Liver (tissue), 9 donors: ENCODE results near the gene MRPS18B. TPM values are rescaled to one million over a fixed set of nuclear protein-coding genes. Genes with fewer than 3 reads are reported as not detected.

Experiments used
- DNase-seq: peaks from one replicate; pipeline ENCODE4 v3.0.0-alpha.2; 2017; ENCODE audit warnings: low spot score
- H3K27ac ChIP-seq, 2 donors: one replicate each; pipeline ENCODE4 v1.7.0; 2013; ENCODE audit warnings: inconsistent platforms in 2 of 2, low read length in 2 of 2, control low read depth in 1 of 2, low read depth in 1 of 2, mild to moderate bottlenecking in 1 of 2
- H3K27me3 ChIP-seq, 4 donors: one replicate each; pipeline versions ENCODE4 v1.6.1 to v1.7.0; 2013; ENCODE audit warnings: low read length in 3 of 4, inconsistent platforms in 1 of 4, mild to moderate bottlenecking in 1 of 4, moderate library complexity in 1 of 4; ENCODE audit not compliant: control insufficient read depth in 4 of 4, insufficient read depth in 4 of 4
- H3K36me3 ChIP-seq, 4 donors: one replicate each; pipeline versions ENCODE4 v1.6.1 to v1.7.0; 2013; ENCODE audit warnings: low read length in 3 of 4, mild to moderate bottlenecking in 3 of 4, low read depth in 1 of 4, moderate library complexity in 1 of 4; ENCODE audit not compliant: control insufficient read depth in 4 of 4, insufficient read depth in 3 of 4
- H3K4me1 ChIP-seq, 4 donors: one replicate each; pipeline versions ENCODE4 v1.6.1 to v1.7.0; 2013; ENCODE audit warnings: low read length in 3 of 4, mild to moderate bottlenecking in 3 of 4, moderate library complexity in 1 of 4; ENCODE audit not compliant: control insufficient read depth in 4 of 4, insufficient read depth in 4 of 4
- H3K4me3 ChIP-seq, 3 donors: one replicate each; pipeline versions ENCODE4 v1.6.1 to v1.7.0; 2013; ENCODE audit warnings: low read length in 3 of 3, control low read depth in 1 of 3, low read depth in 1 of 3, mild to moderate bottlenecking in 1 of 3
- H3K9ac ChIP-seq, 2 donors: one replicate each; pipeline ENCODE4 v1.7.0; 2013; ENCODE audit warnings: low read length in 2 of 2, mild to moderate bottlenecking in 2 of 2, moderate library complexity in 2 of 2, control low read depth in 1 of 2, low read depth in 1 of 2
- H3K9me3 ChIP-seq, 4 donors: one replicate each; pipeline versions ENCODE4 v1.6.1 to v1.7.0; 2013; ENCODE audit warnings: low read length in 3 of 4; ENCODE audit not compliant: control insufficient read depth in 4 of 4
- ATF3 ChIP-seq: IDR thresholded peaks from 2 replicates; pipeline ENCODE4 v1.6.1; 2016; ENCODE audit warnings: antibody characterized with exemption
- EGR1 ChIP-seq, 2 donors: IDR thresholded peaks; 2 replicates each; pipeline ENCODE4 v1.6.1; 2016 to 2018; ENCODE audit warnings: antibody characterized with exemption in 2 of 2, low read depth in 2 of 2
- FOXA1 ChIP-seq: IDR thresholded peaks from 2 replicates; pipeline ENCODE4 v1.6.1; 2016; ENCODE audit warnings: antibody characterized with exemption
- FOXA2 ChIP-seq: IDR thresholded peaks from 2 replicates; pipeline ENCODE4 v1.6.1; 2016; ENCODE audit warnings: antibody characterized with exemption
- GABPA ChIP-seq, 2 donors: IDR thresholded peaks in 1 of 2; conservative IDR thresholded peaks in 1 of 2; 2 replicates each; pipeline ENCODE4 v1.6.1; 2016; ENCODE audit warnings: antibody characterized with exemption in 2 of 2, mild to moderate bottlenecking in 1 of 2, moderate library complexity in 1 of 2
- HNF4A ChIP-seq, 2 donors: conservative IDR thresholded peaks; 2 replicates each; pipeline ENCODE4 v1.6.1; 2016; ENCODE audit warnings: antibody characterized with exemption in 2 of 2, mild to moderate bottlenecking in 2 of 2
- HNF4G ChIP-seq: IDR thresholded peaks from 2 replicates; pipeline ENCODE4 v1.6.1; 2016; ENCODE audit warnings: antibody characterized with exemption
- JUND ChIP-seq, 2 donors: IDR thresholded peaks; 2 replicates each; pipeline ENCODE4 v1.6.1; 2016; ENCODE audit warnings: antibody characterized with exemption in 2 of 2
- MAX ChIP-seq: IDR thresholded peaks from 2 replicates; pipeline ENCODE4 v1.6.1; 2016; ENCODE audit warnings: antibody characterized with exemption
- NR2F2 ChIP-seq: IDR thresholded peaks from 2 replicates; pipeline ENCODE4 v1.6.1; 2016; ENCODE audit warnings: antibody characterized with exemption
- RAD21 ChIP-seq, 2 donors: IDR thresholded peaks; 2 replicates each; pipeline ENCODE4 v1.6.1; 2016; ENCODE audit warnings: antibody characterized with exemption in 2 of 2, mild to moderate bottlenecking in 2 of 2
- RXRA ChIP-seq, 2 donors: IDR thresholded peaks; 2 replicates each; pipeline ENCODE4 v1.6.1; 2017 to 2018; ENCODE audit warnings: antibody characterized with exemption in 2 of 2, mild to moderate bottlenecking in 1 of 2
- SP1 ChIP-seq: IDR thresholded peaks from 2 replicates; pipeline ENCODE4 v1.6.1; 2018; ENCODE audit warnings: antibody characterized with exemption, mild to moderate bottlenecking
- TAF1 ChIP-seq: conservative IDR thresholded peaks from 2 replicates; pipeline ENCODE4 v1.6.1; 2016; ENCODE audit warnings: antibody characterized with exemption, mild to moderate bottlenecking
- YY1 ChIP-seq: IDR thresholded peaks from 2 replicates; pipeline ENCODE4 v1.6.1; 2016; ENCODE audit warnings: antibody characterized with exemption, mild to moderate bottlenecking
- WGBS: extraction: QIAGEN DNeasy Blood & Tissue Kit; methylation state at CpG from one replicate; pipeline ENCODE4 v1.1.7; 2013; 5-methylcytosine and 5-hydroxymethylcytosine counted together
- polyA plus RNA-seq, 2 donors: library from polyadenylated mRNA; stranded (reverse) in 1 of 2; unstranded in 1 of 2; fragments of 200-250 nt in 1 of 2; fragments of >200 nt in 1 of 2; fragmentation: Nextera tagmentation in 1 of 2; extraction: Ambion mirVana in 1 of 2; gene quantifications; one replicate each; pipeline versions ENCODE4 v1.2.1 to v1.2.3, GENCODE V29; 2013 to 2015
- total RNA-seq, 2 donors: library from RNA; depleted of rRNA; stranded (reverse); fragments of >200 nt; gene quantifications; one replicate each; pipeline ENCODE4 v1.2.3, GENCODE V29; 2014
- TF ChIP-seq, protein P1 (sequence below): fragments of 150-350 bp; IDR thresholded peaks from 2 replicates; pipeline ENCODE4 v1.5.1; 2017; ENCODE audit warnings: improper control_type of control experiment, low read depth, low read length; ENCODE audit not compliant: missing input control
- TF ChIP-seq, protein P2 (sequence below): IDR thresholded peaks from 2 replicates; pipeline ENCODE4 v1.6.1; 2016; ENCODE audit warnings: antibody characterized with exemption
- TF ChIP-seq, protein P3 (sequence below): IDR thresholded peaks from 2 replicates; pipeline ENCODE4 v1.6.1; 2016; ENCODE audit warnings: antibody characterized with exemption, mild to moderate bottlenecking
- donor health status: healthy.
- donor health status: healthy.
- donor health status: healthy.
- donor health status: healthy.
- donor health status: healthy.

Gene MRPS18B
- total and polyA plus RNA-seq, 4 donors, result 50.5 to 81.9 (median 69.4) TPM

DNA sequence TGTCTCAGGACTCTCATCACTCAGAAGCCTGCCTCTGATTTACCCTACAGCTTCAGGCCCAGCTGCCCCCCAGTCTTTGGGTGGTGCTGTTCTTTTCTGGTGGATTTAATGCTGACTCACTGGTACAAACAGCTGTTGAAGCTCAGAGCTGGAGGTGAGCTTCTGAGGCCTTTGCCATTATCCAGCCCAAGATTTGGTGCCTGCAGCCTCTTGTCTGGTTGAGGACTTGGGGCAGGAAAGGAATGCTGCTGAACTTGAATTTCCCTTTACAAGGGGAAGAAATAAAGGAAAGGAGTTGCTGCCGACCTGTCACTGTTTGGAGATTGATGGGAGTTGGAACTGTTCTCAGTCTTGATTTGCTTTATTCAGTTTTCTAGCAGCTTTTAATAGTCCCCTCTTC is 26.6 kb upstream of the MRPS18B start:
- H3K9ac ChIP-seq, result no peak overlapping the region
- no peaks in the 10 kb centered on the region for H3K9me3 ChIP-seq
- 75% methylated on average over 1 of the region's 1 CpG for WGBS
- H3K36me3 ChIP-seq, result peaks cover 8 to 54% (median 44%) of the 10 kb centered on the region in 4 donors
- no peak overlapping the region for H3K27ac ChIP-seq
- H3K4me3 ChIP-seq, result no peak overlapping the region
- no peak for DNase-seq
- H3K27me3 ChIP-seq, result no peaks in the 10 kb centered on the region
- H3K4me1 ChIP-seq, result no peaks in the 10 kb centered on the region
- TF ChIP-seq NR2F2, result no peak
- TF ChIP-seq FOXA1, result no peak
- TF ChIP-seq SP1, result no peak
- TF ChIP-seq EGR1 (IDR thresholded peaks at IDR 0.05; ENCODE audit: low read depth in 2 of 2), result no peak
- TF ChIP-seq, protein P1, sequence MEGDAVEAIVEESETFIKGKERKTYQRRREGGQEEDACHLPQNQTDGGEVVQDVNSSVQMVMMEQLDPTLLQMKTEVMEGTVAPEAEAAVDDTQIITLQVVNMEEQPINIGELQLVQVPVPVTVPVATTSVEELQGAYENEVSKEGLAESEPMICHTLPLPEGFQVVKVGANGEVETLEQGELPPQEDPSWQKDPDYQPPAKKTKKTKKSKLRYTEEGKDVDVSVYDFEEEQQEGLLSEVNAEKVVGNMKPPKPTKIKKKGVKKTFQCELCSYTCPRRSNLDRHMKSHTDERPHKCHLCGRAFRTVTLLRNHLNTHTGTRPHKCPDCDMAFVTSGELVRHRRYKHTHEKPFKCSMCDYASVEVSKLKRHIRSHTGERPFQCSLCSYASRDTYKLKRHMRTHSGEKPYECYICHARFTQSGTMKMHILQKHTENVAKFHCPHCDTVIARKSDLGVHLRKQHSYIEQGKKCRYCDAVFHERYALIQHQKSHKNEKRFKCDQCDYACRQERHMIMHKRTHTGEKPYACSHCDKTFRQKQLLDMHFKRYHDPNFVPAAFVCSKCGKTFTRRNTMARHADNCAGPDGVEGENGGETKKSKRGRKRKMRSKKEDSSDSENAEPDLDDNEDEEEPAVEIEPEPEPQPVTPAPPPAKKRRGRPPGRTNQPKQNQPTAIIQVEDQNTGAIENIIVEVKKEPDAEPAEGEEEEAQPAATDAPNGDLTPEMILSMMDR, result no peak
- no peak for TF ChIP-seq RAD21 (IDR thresholded peaks at IDR 0.05)
- no peak for TF ChIP-seq MAX
- TF ChIP-seq HNF4G, result no peak
- TF ChIP-seq JUND (IDR thresholded peaks at IDR 0.05), result no peak
- no peak for TF ChIP-seq RXRA (IDR thresholded peaks at IDR 0.05)
- no peak for TF ChIP-seq ATF3
- TF ChIP-seq YY1, result no peak
- no peak for TF ChIP-seq TAF1
- TF ChIP-seq, protein P2, sequence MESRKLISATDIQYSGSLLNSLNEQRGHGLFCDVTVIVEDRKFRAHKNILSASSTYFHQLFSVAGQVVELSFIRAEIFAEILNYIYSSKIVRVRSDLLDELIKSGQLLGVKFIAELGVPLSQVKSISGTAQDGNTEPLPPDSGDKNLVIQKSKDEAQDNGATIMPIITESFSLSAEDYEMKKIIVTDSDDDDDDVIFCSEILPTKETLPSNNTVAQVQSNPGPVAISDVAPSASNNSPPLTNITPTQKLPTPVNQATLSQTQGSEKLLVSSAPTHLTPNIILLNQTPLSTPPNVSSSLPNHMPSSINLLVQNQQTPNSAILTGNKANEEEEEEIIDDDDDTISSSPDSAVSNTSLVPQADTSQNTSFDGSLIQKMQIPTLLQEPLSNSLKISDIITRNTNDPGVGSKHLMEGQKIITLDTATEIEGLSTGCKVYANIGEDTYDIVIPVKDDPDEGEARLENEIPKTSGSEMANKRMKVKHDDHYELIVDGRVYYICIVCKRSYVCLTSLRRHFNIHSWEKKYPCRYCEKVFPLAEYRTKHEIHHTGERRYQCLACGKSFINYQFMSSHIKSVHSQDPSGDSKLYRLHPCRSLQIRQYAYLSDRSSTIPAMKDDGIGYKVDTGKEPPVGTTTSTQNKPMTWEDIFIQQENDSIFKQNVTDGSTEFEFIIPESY, result no peak
- no peak for TF ChIP-seq GABPA (IDR thresholded peaks at IDR 0.05 in 1 of 2, conservative IDR thresholded peaks at IDR 0.05 in 1 of 2)
- no peak for TF ChIP-seq HNF4A (conservative IDR thresholded peaks at IDR 0.05)
- no peak for TF ChIP-seq FOXA2
- TF ChIP-seq, protein P3, sequence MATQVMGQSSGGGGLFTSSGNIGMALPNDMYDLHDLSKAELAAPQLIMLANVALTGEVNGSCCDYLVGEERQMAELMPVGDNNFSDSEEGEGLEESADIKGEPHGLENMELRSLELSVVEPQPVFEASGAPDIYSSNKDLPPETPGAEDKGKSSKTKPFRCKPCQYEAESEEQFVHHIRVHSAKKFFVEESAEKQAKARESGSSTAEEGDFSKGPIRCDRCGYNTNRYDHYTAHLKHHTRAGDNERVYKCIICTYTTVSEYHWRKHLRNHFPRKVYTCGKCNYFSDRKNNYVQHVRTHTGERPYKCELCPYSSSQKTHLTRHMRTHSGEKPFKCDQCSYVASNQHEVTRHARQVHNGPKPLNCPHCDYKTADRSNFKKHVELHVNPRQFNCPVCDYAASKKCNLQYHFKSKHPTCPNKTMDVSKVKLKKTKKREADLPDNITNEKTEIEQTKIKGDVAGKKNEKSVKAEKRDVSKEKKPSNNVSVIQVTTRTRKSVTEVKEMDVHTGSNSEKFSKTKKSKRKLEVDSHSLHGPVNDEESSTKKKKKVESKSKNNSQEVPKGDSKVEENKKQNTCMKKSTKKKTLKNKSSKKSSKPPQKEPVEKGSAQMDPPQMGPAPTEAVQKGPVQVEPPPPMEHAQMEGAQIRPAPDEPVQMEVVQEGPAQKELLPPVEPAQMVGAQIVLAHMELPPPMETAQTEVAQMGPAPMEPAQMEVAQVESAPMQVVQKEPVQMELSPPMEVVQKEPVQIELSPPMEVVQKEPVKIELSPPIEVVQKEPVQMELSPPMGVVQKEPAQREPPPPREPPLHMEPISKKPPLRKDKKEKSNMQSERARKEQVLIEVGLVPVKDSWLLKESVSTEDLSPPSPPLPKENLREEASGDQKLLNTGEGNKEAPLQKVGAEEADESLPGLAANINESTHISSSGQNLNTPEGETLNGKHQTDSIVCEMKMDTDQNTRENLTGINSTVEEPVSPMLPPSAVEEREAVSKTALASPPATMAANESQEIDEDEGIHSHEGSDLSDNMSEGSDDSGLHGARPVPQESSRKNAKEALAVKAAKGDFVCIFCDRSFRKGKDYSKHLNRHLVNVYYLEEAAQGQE, result no peak
